ENCODE results near the gene ADAMTSL4.

- TF ChIP-seq FOXM1 (IDR thresholded peaks at IDR 0.05; ENCODE audit: borderline replicate concordance, low read depth) (no peak), REST (IDR thresholded peaks at IDR 0.05; ENCODE audit: low read depth) (no peak), YY1 (IDR thresholded peaks at IDR 0.05; ENCODE audit: low read depth) (no peak), TEAD4 (IDR thresholded peaks at IDR 0.05) (no peak), EP300 (IDR thresholded peaks at IDR 0.05; ENCODE audit: borderline replicate concordance) (no peak), CEBPB (IDR thresholded peaks at IDR 0.05) (no peak)
These were observed 34.3 kb upstream of the ADAMTSL4 start for GRCh38 chr1:150514913-150515327.
